ENCODE data around the gene ABCB11. TPM values are rescaled to one million over a fixed set of nuclear protein-coding genes. Genes with fewer than 3 reads are reported as not detected.
A peak's percentile ranks its signal among the peaks of the same experiment; 100 is the strongest.

The ABCB11 gene
- total and polyA plus RNA-seq, 4 experiments from 2014 or later = not detected

DNA sequence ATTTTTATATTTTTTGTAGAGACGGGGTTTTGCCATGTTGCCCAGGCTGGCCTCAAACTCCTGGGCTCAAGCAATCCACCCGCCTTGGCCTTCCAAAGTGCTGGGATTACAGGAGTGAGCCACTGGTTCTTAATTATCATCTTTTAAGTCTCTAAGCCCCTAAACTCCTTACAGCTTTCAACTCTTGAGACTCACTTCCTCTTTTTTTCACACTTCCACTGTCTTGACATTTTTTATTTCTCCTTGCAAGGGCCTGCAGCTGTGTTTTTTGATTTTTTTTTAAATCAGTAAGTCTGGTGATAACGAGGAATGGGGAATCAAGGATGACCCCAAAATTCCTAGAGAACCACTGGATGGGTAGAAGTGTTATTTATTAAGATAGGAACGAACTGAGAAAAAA is 8.6 kb upstream of the ABCB11 start:
- Mint-ChIP-seq H3K27me3 (peaks cover 0 to 2% of the 10 kb centered on the region in 2 donors), H3K36me3 (peaks cover 4 to 7% of the 10 kb centered on the region in 2 donors), H3K9me3 (peaks cover 0 to 28% (median 20%) of the 10 kb centered on the region in 8 donors), H3K4me1 (peaks cover 0 to 13% (median 9%) of the 10 kb centered on the region in 4 donors), H3K4me3 (no peak overlapping the region), H3K27ac (no peak overlapping the region)
- Histone ChIP-seq H3K9me3 (ENCODE audit: control insufficient read depth in 1 of 2, low read length in 2 of 2) (no peaks in the 10 kb centered on the region), H3K27me3 (ENCODE audit: insufficient read depth, low read length) (no peaks in the 10 kb centered on the region), H3K4me1 (ENCODE audit: insufficient read depth, low read length) (no peaks in the 10 kb centered on the region), H3K4me3 (ENCODE audit: low read length in 2 of 2) (no peak overlapping the region), H3K27ac (ENCODE audit: low read depth, low read length) (no peak overlapping the region), H3K36me3 (ENCODE audit: insufficient read depth, low read length) (no peaks in the 10 kb centered on the region)
- DNase-seq = no peak
- POLR2A ChIA-PET (ENCODE audit: partially characterized antibody) = no interaction called here
- CTCF ChIA-PET (ENCODE audit: partially characterized antibody) = no interaction called here
- intact Hi-C loops (cut with micrococcal nuclease) = no loop called here

DNA sequence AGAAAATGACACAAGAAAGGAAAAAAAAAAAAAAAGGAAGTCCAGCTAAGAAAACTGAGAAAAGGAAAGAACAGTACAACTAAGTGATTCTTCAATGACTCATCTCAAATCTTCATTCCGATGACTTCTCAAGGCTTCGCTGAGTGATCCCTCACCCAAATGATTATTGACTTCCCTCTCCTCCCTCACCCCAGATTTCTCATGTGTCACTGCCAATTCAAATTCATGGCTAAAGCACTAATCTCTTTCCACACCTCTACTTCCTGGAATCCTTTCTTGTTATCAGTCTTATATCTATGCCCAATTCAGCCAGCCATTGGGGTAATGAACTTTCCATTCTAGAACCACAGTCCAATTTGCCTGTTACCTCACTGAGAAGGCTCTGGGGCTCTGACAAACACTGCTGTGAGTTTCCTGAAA is 7.2 kb upstream of the ABCB11 start:
- no peak overlapping the region for H3K4me3 Mint-ChIP-seq

DNA sequence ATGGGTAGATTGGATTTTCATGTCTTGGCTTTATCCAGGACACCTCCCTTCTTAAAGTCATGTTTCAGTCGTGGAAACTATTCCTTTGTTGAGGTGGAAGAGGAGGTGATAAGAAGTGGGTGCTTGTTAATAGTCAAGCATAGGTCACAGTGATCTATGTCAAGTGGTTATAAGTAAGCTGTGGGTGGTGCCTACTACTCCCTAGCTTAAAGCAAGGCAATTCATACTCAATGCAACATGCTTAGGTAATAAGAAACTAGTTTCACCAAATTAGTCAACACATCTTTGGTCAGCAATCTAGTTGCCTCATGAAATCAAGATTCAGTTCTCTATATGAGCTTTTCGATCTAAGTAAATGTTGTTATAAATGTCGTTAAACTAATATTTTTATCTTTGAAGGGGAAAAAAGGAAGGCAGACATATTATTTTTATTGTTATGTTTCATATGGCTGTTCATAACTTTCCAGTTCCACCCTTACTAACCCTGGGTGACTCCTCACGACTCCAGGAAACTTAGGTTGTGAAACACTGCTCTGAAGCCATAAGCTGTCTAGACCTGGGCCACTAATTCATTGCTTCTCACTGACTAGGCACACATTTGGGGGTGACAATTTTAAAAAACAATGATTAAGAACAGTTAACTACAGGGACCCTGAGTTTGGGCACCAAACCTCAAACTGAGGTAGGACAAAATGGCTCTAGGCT is 5.8 kb upstream of the ABCB11 start:
- Histone ChIP-seq H3K9me3 (ENCODE audit: control insufficient read depth in 1 of 2, low read length in 2 of 2) (no peaks in the 10 kb centered on the region), H3K4me3 (ENCODE audit: low read length in 2 of 2) (no peak overlapping the region), H3K36me3 (ENCODE audit: insufficient read depth, low read length) (no peaks in the 10 kb centered on the region), H3K27me3 (ENCODE audit: insufficient read depth, low read length) (no peaks in the 10 kb centered on the region), H3K27ac (ENCODE audit: low read depth, low read length) (no peak overlapping the region), H3K4me1 (ENCODE audit: insufficient read depth, low read length) (no peaks in the 10 kb centered on the region)
- CTCF ChIA-PET (ENCODE audit: partially characterized antibody) = no interaction called here
- peaks cover 7 to 24% (median 16%) of the 10 kb centered on the region in 4 donors for H3K4me1 Mint-ChIP-seq
- intact Hi-C loops (cut with micrococcal nuclease) = no loop called here
- H3K9me3 Mint-ChIP-seq = peaks cover 0 to 27% (median 9%) of the 10 kb centered on the region in 8 donors
- POLR2A ChIA-PET (ENCODE audit: partially characterized antibody) = no interaction called here
- no peak overlapping the region for H3K4me3 Mint-ChIP-seq
- no peaks in the 10 kb centered on the region for H3K27me3 Mint-ChIP-seq
- H3K27ac Mint-ChIP-seq = no peak overlapping the region
- no peak for DNase-seq
- no peaks in the 10 kb centered on the region for H3K36me3 Mint-ChIP-seq

More for the DNA sequence above, 7.2 kb upstream of the ABCB11 start:
- H3K27me3 Mint-ChIP-seq = peaks cover 0 to 2% of the 10 kb centered on the region in 2 donors
- POLR2A ChIA-PET (ENCODE audit: partially characterized antibody) = no interaction called here
- H3K27ac ChIP-seq (ENCODE audit: low read depth, low read length) = no peak overlapping the region
- no peaks in the 10 kb centered on the region for H3K27me3 ChIP-seq (ENCODE audit: insufficient read depth, low read length)
- intact Hi-C loops (cut with micrococcal nuclease) = no loop called here
- peaks cover 3 to 4% of the 10 kb centered on the region in 2 donors for H3K36me3 Mint-ChIP-seq
- no peaks in the 10 kb centered on the region for H3K4me1 ChIP-seq (ENCODE audit: insufficient read depth, low read length)
- peaks cover 7 to 21% (median 15%) of the 10 kb centered on the region in 4 donors for H3K4me1 Mint-ChIP-seq
- H3K9me3 ChIP-seq (ENCODE audit: control insufficient read depth in 1 of 2, low read length in 2 of 2) = no peaks in the 10 kb centered on the region
- CTCF ChIA-PET (ENCODE audit: partially characterized antibody) = no interaction called here
- H3K9me3 Mint-ChIP-seq = peaks cover 0 to 31% (median 18%) of the 10 kb centered on the region in 8 donors
- DNase-seq = no peak
- H3K4me3 ChIP-seq (ENCODE audit: low read length in 2 of 2) = no peak overlapping the region
- H3K36me3 ChIP-seq (ENCODE audit: insufficient read depth, low read length) = no peaks in the 10 kb centered on the region
- no peak overlapping the region for H3K27ac Mint-ChIP-seq

DNA sequence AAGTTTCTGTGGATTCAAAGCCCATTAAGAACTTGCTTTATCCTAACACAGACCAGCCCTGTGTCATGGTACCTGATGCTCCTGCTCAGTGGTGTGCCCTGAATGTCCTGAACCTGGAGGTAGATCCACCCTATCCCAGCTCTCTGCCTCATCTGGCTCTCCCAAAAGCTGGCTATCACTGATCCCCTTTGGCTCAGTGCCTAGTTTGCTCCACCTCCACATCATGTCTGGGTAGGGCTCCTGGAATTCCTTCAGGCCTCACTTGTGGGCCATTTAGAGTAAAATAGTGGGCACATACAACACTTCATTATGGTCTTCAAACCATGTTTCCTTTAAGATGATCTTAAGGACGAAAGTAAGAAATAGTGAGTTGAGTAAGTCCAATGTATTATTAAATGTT is 4.8 kb upstream of the ABCB11 start:
- no peak overlapping the region for H3K4me3 Mint-ChIP-seq
- no peak overlapping the region for H3K27ac Mint-ChIP-seq
- peaks cover 7 to 19% (median 12%) of the 10 kb centered on the region in 4 donors for H3K4me1 Mint-ChIP-seq
- ChIA-PET CTCF (ENCODE audit: partially characterized antibody) (no interaction called here), POLR2A (ENCODE audit: partially characterized antibody) (no interaction called here)
- no peaks in the 10 kb centered on the region for H3K27me3 ChIP-seq (ENCODE audit: insufficient read depth, low read length)
- H3K36me3 Mint-ChIP-seq = no peaks in the 10 kb centered on the region
- H3K4me3 ChIP-seq (ENCODE audit: low read length in 2 of 2) = no peak overlapping the region
- H3K9me3 ChIP-seq (ENCODE audit: control insufficient read depth in 1 of 2, low read length in 2 of 2) = no peaks in the 10 kb centered on the region
- H3K9me3 Mint-ChIP-seq = peaks cover 0 to 22% (median 4%) of the 10 kb centered on the region in 8 donors
- DNase-seq = no peak
- H3K4me1 ChIP-seq (ENCODE audit: insufficient read depth, low read length) = no peaks in the 10 kb centered on the region
- no peaks in the 10 kb centered on the region for H3K27me3 Mint-ChIP-seq
- no peaks in the 10 kb centered on the region for H3K36me3 ChIP-seq (ENCODE audit: insufficient read depth, low read length)
- H3K27ac ChIP-seq (ENCODE audit: low read depth, low read length) = no peak overlapping the region
- intact Hi-C loops (cut with micrococcal nuclease) = no loop called here

DNA sequence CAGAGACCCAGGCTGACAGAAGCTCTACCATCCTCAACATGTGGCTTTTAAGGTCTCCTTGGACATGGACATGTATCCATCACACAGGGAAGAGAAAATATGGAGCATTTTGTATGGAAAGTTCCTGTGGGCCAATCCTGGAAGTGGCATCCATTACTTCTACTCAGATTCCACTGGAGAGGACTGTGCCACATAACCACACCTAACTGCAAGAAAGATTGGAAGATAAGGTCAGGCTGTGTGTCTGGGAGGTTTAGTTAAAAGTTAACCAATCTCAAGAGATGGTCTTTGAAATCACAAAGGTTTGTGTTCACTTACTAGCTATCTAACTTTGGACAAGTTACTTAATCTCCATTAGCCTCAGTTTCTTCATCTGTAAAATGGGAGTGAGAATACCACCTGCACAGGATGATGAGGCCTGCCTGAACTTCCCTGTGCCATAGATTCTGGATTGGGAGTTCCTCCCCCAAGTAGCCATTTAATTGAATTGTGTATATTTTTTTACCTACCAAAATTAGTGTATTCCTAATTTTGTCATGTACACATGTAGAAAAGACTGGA is 3.9 kb upstream of the ABCB11 start:
- Mint-ChIP-seq H3K9me3 (peaks cover 0 to 22% (median 4%) of the 10 kb centered on the region in 8 donors), H3K36me3 (no peaks in the 10 kb centered on the region), H3K27me3 (no peaks in the 10 kb centered on the region), H3K4me1 (peaks cover 7 to 18% (median 11%) of the 10 kb centered on the region in 4 donors), H3K4me3 (no peak overlapping the region), H3K27ac (peak overlapping the region in 2 of 7 donors; percentile 20 to 43)
- no peak for DNase-seq
- Histone ChIP-seq H3K9me3 (ENCODE audit: control insufficient read depth in 1 of 2, low read length in 2 of 2) (no peaks in the 10 kb centered on the region), H3K36me3 (ENCODE audit: insufficient read depth, low read length) (no peaks in the 10 kb centered on the region), H3K4me3 (ENCODE audit: low read length in 2 of 2) (no peak overlapping the region), H3K4me1 (ENCODE audit: insufficient read depth, low read length) (no peaks in the 10 kb centered on the region), H3K27me3 (ENCODE audit: insufficient read depth, low read length) (no peaks in the 10 kb centered on the region), H3K27ac (ENCODE audit: low read depth, low read length) (no peak overlapping the region)
- ChIA-PET CTCF (ENCODE audit: partially characterized antibody) (interaction anchor here (0.7 to 3.4 kb wide), 5 partner anchors 74 to 107 kb away, joined by 3 to 19 read pairs (median 3); no protein-coding TSS in a partner anchor), POLR2A (ENCODE audit: partially characterized antibody) (interaction anchor here (0.9 kb wide), 1 partner anchor 71 kb away, joined by 5 read pairs; no protein-coding TSS in a partner anchor)
- intact Hi-C loops (cut with micrococcal nuclease) = no loop called here

DNA sequence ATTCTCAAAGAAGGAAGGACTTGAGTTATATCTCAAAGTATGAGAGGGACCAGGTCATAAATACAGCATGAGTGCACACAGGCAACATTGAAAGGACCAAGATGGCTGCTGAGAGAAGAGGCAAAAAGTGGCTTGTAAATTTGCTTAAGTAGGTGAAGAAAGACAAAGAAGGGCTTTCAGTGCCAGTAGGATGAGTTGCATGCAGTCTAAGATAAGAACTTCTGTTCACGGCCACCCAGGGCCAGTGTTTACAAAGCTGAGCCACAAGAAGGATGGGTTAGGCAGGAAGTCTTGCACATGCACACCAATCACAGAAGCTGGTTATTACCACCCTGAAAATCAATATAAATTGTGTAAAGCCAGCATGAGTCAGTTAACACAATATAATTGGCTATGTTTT is 3.1 kb upstream of the ABCB11 start:
- H3K4me3 Mint-ChIP-seq = no peak overlapping the region
- no peaks in the 10 kb centered on the region for H3K36me3 Mint-ChIP-seq
- peak overlapping the region in 1 of 7 donors; percentile 69 for H3K27ac Mint-ChIP-seq
- peaks cover 7 to 18% (median 11%) of the 10 kb centered on the region in 4 donors for H3K4me1 Mint-ChIP-seq
- Histone ChIP-seq H3K36me3 (ENCODE audit: insufficient read depth, low read length) (no peaks in the 10 kb centered on the region), H3K27me3 (ENCODE audit: insufficient read depth, low read length) (no peaks in the 10 kb centered on the region), H3K4me1 (ENCODE audit: insufficient read depth, low read length) (no peaks in the 10 kb centered on the region), H3K27ac (ENCODE audit: low read depth, low read length) (no peak overlapping the region), H3K4me3 (ENCODE audit: low read length in 2 of 2) (no peak overlapping the region), H3K9me3 (ENCODE audit: control insufficient read depth in 1 of 2, low read length in 2 of 2) (no peaks in the 10 kb centered on the region)
- POLR2A ChIA-PET (ENCODE audit: partially characterized antibody) = interaction anchor here (0.9 to 1.4 kb wide), 2 partner anchors 71 to 74 kb away, joined by 3 to 5 read pairs; no protein-coding TSS in a partner anchor
- CTCF ChIA-PET (ENCODE audit: partially characterized antibody) = interaction anchor here (0.7 to 3.4 kb wide), 6 partner anchors 72 to 108 kb away, joined by 3 to 19 read pairs (median 4); no protein-coding TSS in a partner anchor
- H3K9me3 Mint-ChIP-seq = peaks cover 0 to 22% (median 4%) of the 10 kb centered on the region in 8 donors
- peak in 3 of 5 donors; percentile 0 to 20 (median 7) for DNase-seq
- intact Hi-C loops (cut with micrococcal nuclease) = no loop called here
- no peaks in the 10 kb centered on the region for H3K27me3 Mint-ChIP-seq

DNA sequence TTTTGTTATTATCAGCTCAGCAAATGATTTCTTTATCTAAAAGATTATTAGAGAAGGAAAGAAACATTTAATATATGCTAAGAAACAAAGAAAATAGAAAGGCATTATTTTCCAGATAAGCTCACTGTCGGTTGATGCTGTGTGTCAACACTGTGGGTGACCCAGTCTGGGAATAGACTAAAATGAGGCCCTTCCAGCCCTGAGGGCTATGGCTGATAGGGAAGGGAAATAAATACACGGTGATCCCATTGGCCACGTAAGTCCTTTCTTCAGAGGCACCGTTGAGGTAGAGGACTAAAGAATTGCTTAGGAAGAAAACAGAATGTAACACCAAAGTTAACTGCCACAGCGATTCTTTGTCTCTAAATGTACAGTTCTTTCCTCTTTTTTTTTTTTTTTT is 1.8 kb downstream of the ABCB11 start:
- Histone ChIP-seq H3K27ac (ENCODE audit: low read depth, low read length) (no peak overlapping the region), H3K27me3 (ENCODE audit: insufficient read depth, low read length) (no peaks in the 10 kb centered on the region), H3K36me3 (ENCODE audit: insufficient read depth, low read length) (no peaks in the 10 kb centered on the region), H3K4me3 (ENCODE audit: low read length in 2 of 2) (no peak overlapping the region), H3K9me3 (ENCODE audit: control insufficient read depth in 1 of 2, low read length in 2 of 2) (no peaks in the 10 kb centered on the region), H3K4me1 (ENCODE audit: insufficient read depth, low read length) (peaks cover 7% of the 10 kb centered on the region)
- H3K27ac Mint-ChIP-seq = peak overlapping the region in 1 of 7 donors; percentile 63
- peaks cover 0 to 15% (median 4%) of the 10 kb centered on the region in 8 donors for H3K9me3 Mint-ChIP-seq
- ChIA-PET POLR2A (ENCODE audit: partially characterized antibody) (no interaction called here), CTCF (ENCODE audit: partially characterized antibody) (interaction anchor here (0.6 to 0.9 kb wide), 2 partner anchors 233 to 450 kb away, joined by 3 to 5 read pairs; partner anchors contain the start of gene BBS5)
- peaks cover 16 to 18% (median 16%) of the 10 kb centered on the region in 4 donors for H3K4me1 Mint-ChIP-seq
- no peak overlapping the region for H3K4me3 Mint-ChIP-seq
- H3K27me3 Mint-ChIP-seq = no peaks in the 10 kb centered on the region
- no peak for DNase-seq
- no peaks in the 10 kb centered on the region for H3K36me3 Mint-ChIP-seq
- intact Hi-C loops (cut with micrococcal nuclease) = loop anchor here (10.0 kb wide), 1 partner anchor 65 kb away; no protein-coding TSS in a partner anchor
